Measurements from ENCODE around the gene HACD4.

DNA sequence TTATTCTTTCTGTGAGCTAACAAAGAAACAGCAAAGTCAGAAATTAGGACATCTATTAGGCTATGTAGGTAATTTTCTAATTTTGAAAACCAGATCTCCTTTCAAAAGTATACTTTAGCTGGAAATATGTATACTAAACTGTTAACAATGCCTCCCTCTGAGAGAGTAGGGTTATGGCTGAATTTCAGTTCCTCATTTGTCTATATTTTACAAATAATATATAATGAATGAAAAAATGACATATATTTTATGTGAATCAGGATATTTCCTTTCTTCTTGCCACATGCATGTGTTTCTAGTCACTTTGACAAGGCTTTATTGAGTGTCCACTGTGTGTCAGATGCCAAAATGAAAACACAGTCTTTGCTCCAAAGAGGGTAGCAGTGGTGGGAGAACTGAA lies 15.4 kb downstream of the HACD4 start:
- TF ChIP-seq, protein P1, sequence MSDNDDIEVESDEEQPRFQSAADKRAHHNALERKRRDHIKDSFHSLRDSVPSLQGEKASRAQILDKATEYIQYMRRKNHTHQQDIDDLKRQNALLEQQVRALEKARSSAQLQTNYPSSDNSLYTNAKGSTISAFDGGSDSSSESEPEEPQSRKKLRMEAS (IDR thresholded peaks at IDR 0.05), result no peak
- no peak for TF ChIP-seq YY1 (IDR thresholded peaks at IDR 0.05; ENCODE audit: low read depth)
- no peak for TF ChIP-seq RAD21 (IDR thresholded peaks at IDR 0.05; ENCODE audit: low read depth)
- no peak for TF ChIP-seq EP300 (IDR thresholded peaks at IDR 0.05; ENCODE audit: borderline replicate concordance)
- TF ChIP-seq TEAD4 (IDR thresholded peaks at IDR 0.05), result no peak
- TF ChIP-seq ZBTB7A (IDR thresholded peaks at IDR 0.05; ENCODE audit: low read depth), result no peak
- TF ChIP-seq CEBPB (IDR thresholded peaks at IDR 0.05), result no peak
- no peak for TF ChIP-seq EGR1 (IDR thresholded peaks at IDR 0.05)
- TF ChIP-seq TAF1 (IDR thresholded peaks at IDR 0.05; ENCODE audit: low read depth), result no peak
- no peak for TF ChIP-seq CREB1 (IDR thresholded peaks at IDR 0.05; ENCODE audit: low read depth)
- TF ChIP-seq, protein P2, sequence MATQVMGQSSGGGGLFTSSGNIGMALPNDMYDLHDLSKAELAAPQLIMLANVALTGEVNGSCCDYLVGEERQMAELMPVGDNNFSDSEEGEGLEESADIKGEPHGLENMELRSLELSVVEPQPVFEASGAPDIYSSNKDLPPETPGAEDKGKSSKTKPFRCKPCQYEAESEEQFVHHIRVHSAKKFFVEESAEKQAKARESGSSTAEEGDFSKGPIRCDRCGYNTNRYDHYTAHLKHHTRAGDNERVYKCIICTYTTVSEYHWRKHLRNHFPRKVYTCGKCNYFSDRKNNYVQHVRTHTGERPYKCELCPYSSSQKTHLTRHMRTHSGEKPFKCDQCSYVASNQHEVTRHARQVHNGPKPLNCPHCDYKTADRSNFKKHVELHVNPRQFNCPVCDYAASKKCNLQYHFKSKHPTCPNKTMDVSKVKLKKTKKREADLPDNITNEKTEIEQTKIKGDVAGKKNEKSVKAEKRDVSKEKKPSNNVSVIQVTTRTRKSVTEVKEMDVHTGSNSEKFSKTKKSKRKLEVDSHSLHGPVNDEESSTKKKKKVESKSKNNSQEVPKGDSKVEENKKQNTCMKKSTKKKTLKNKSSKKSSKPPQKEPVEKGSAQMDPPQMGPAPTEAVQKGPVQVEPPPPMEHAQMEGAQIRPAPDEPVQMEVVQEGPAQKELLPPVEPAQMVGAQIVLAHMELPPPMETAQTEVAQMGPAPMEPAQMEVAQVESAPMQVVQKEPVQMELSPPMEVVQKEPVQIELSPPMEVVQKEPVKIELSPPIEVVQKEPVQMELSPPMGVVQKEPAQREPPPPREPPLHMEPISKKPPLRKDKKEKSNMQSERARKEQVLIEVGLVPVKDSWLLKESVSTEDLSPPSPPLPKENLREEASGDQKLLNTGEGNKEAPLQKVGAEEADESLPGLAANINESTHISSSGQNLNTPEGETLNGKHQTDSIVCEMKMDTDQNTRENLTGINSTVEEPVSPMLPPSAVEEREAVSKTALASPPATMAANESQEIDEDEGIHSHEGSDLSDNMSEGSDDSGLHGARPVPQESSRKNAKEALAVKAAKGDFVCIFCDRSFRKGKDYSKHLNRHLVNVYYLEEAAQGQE (IDR thresholded peaks at IDR 0.05; ENCODE audit: low read depth), result no peak
- TF ChIP-seq, protein P3, sequence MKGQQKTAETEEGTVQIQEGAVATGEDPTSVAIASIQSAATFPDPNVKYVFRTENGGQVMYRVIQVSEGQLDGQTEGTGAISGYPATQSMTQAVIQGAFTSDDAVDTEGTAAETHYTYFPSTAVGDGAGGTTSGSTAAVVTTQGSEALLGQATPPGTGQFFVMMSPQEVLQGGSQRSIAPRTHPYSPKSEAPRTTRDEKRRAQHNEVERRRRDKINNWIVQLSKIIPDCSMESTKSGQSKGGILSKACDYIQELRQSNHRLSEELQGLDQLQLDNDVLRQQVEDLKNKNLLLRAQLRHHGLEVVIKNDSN (IDR thresholded peaks at IDR 0.05), result no peak
- no peak for TF ChIP-seq NFIC (IDR thresholded peaks at IDR 0.05)
- TF ChIP-seq FOXM1 (IDR thresholded peaks at IDR 0.05; ENCODE audit: borderline replicate concordance, low read depth), result no peak
